Measurements from ENCODE around the gene RXFP2.

DNA sequence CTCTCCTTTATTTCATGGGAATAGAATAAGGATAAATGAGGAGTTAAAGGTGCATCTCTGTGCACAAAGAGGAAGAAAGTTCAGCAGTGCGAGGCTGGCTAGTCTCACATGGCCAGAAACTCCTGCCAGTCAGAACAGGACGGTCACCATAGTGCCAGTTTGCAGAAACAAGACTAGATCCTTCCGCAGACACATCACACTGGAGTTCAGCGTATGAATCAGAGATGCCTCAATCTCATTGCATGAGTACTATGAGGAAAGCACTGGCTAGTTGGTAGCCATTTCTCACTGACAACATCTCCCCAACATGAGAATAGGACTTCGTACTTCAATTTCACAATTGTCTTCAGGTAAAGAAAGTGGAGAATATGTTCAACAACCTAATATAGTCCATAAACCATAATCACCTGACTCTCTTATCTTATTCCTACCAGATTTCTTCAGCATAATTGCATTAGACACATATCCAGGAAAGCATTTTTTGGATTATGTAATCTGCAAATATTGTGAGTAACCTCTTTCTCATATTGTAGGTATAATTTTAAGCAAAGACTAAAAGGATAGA, 34.9 kb downstream of the RXFP2 start:
- TF ChIP-seq CTCF (IDR thresholded peaks at IDR 0.05): no peak
- no peak for TF ChIP-seq POLR2A (IDR thresholded peaks at IDR 0.05)
